ENCODE results near the gene DNAAF8.

Gene DNAAF8

GRCh38 chr16:4700380-4700996 is 33.8 kb upstream of the DNAAF8 start:
- DNase-seq (ENCODE audit: low read depth) = no peak

GRCh38 chr16:4700997-4701743 is 33.2 kb upstream of the DNAAF8 start:
- TF ChIP-seq CTCF (IDR thresholded peaks at IDR 0.05; ENCODE audit: control insufficient read depth, insufficient read depth, low read depth, low read length, missing control alignments) = no peak
- no peak overlapping the region for H3K4me3 ChIP-seq (ENCODE audit: control insufficient read depth, low read depth, low read length)
- DNase-seq (ENCODE audit: low read depth) = no peak

More at GRCh38 chr16:4700380-4700996, 33.8 kb upstream of the DNAAF8 start:
- TF ChIP-seq CTCF (IDR thresholded peaks at IDR 0.05; ENCODE audit: control insufficient read depth, insufficient read depth, low read depth, low read length, missing control alignments) = no peak
- no peak overlapping the region for H3K4me3 ChIP-seq (ENCODE audit: control insufficient read depth, low read depth, low read length)

- no peak overlapping the region for H3K4me3 ChIP-seq (ENCODE audit: control insufficient read depth, low read depth, low read length)
- no peak for TF ChIP-seq CTCF (IDR thresholded peaks at IDR 0.05; ENCODE audit: control insufficient read depth, insufficient read depth, low read depth, low read length, missing control alignments)
- DNase-seq (ENCODE audit: low read depth) = no peak
Observed at GRCh38 chr16:4701791-4702465, 32.4 kb upstream of the DNAAF8 start.

- TF ChIP-seq CTCF (IDR thresholded peaks at IDR 0.05; ENCODE audit: control insufficient read depth, insufficient read depth, low read depth, low read length, missing control alignments) = no peak
- H3K4me3 ChIP-seq (ENCODE audit: control insufficient read depth, low read depth, low read length) = no peak overlapping the region
- no peak for DNase-seq (ENCODE audit: low read depth)
Observed at GRCh38 chr16:4702466-4702808, 31.9 kb upstream of the DNAAF8 start.

- no peak overlapping the region for H3K4me3 ChIP-seq (ENCODE audit: control insufficient read depth, low read depth, low read length)
- DNase-seq (ENCODE audit: low read depth) = no peak
- TF ChIP-seq CTCF (IDR thresholded peaks at IDR 0.05; ENCODE audit: control insufficient read depth, insufficient read depth, low read depth, low read length, missing control alignments) = no peak
Observed at GRCh38 chr16:4703906-4704305, 30.4 kb upstream of the DNAAF8 start.

GRCh38 chr16:4704491-4704890 is 29.8 kb upstream of the DNAAF8 start:
- no peak overlapping the region for H3K4me3 ChIP-seq (ENCODE audit: control insufficient read depth, low read depth, low read length)
- no peak for DNase-seq (ENCODE audit: low read depth)
- TF ChIP-seq CTCF (IDR thresholded peaks at IDR 0.05; ENCODE audit: control insufficient read depth, insufficient read depth, low read depth, low read length, missing control alignments) = no peak
